Lung microvascular endothelial cell (primary cell): ENCODE results near the gene CCDC124. TPM values are rescaled to one million over a fixed set of nuclear protein-coding genes. Genes with fewer than 3 reads are reported as not detected.
"Not testable (repeated sequence)": the region's sequence is repeated elsewhere in the genome, so short reads cannot be mapped to it uniquely, and the experiment has no call there.

Experiments used
- DNase-seq, 2 donors: peaks; one replicate each; pipeline versions ENCODE4 v3.0.0 to v3.0.0-alpha.2; 2010; ENCODE audit warnings: low read depth in 2 of 2
- total RNA-seq: library from RNA; depleted of rRNA; stranded (reverse); fragments of >200 nt; gene quantifications from 2 replicates; pipeline ENCODE4 v1.2.1, GENCODE V29; 2014

The CCDC124 gene, protein sequence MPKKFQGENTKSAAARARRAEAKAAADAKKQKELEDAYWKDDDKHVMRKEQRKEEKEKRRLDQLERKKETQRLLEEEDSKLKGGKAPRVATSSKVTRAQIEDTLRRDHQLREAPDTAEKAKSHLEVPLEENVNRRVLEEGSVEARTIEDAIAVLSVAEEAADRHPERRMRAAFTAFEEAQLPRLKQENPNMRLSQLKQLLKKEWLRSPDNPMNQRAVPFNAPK
- total RNA-seq: 29.0 and 33.1 TPM in 2 replicates

DNA sequence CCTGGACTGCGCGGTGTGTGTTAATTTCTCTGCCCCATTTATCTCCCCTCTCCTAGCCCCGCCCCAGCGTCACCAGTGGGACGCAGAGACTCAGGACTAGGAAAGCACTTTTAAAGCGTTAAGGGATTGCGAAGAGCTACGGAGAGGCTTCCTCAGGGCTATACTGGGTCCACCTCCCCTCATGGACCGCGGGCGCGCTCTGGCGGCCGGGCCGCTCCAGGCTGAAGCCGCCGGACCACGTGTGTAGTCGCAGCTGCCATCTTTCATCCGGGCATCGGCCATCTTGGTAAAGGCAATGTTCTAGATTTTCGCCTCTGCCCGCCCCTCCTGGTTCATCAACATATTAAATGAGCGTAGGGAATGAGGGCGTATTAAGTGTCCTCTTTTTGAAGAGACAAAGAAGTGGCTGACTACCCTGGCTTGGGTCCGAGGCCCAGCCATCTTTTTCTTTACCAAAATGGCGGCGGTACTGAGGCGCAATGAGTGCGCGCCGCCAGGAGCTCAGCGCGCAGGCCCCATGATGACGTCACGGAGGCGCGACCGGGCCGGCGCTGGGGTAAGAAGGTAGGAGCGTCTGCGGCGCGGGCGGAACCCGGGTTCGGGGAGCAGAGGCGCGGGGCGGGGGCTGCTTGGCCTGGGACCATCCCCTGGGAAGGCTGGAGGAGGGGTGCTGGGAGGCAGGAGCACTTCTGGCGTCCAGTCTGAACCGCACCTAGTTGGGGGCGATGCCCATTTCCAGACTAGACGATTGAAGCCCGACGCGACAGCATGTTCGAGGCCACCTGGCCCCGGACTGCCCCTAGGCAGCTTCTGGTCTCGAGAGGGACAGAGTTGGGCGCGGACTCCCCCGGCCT is at the start of gene CCDC124:
CCDC124 (plus strand) TSS at position 531 of the 854 bp plus-strand sequence. CDS start 3,406 bp downstream, outside the sequence.
- peak; percentile 92 to 95 for DNase-seq

DNA sequence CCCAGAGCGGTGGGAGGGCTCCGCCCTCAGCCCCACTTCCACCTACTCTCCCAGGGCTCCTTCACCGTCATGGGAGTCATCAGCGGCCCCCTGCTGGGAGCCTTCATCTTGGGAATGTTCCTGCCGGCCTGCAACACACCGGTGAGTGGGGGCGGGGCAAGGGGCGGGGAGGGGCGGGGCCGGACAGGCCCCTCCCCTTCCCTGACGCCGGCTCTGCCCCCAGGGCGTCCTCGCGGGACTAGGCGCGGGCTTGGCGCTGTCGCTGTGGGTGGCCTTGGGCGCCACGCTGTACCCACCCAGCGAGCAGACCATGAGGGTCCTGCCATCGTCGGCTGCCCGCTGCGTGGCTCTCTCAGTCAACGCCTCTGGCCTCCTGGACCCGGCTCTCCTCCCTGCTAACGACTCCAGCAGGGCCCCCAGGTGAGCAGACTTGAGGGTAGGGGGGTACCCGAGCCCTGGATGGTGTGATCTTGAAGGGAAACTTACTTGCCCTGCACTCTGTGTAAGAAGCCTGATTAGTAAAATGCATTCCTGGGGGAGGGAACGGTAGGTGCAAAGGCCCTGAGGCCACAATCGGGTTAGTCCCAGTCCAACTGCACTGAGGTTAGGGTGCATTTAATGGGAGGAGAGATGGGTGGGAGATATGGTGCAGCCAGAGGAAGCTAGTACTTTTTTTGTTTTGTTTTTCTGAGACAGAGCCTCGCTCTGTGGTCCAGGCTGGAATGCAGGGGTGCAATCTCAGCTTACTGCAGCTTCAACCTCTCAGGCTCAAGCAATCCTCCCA is 49.0 kb upstream of the CCDC124 start:
- no peak for DNase-seq

DNA sequence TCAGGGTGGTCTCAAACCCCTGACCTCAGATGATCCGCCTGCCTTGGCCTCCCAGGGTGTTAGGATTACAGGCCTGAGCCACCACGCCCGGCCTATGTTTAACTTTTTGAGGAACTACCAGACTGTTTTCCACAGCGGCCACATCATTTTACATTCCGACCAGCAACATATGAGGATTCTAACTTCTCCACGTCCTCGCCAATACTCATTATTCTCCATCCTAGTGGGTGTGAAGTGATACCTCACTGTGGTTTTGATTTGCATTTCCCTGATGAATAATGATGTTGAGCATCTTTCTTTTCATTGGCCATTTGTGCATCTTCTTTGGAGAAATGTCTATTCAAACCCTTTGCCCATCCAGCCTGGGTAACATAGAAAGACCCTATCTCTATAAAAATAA is 46.3 kb upstream of the CCDC124 start:
- no peak for DNase-seq

DNA sequence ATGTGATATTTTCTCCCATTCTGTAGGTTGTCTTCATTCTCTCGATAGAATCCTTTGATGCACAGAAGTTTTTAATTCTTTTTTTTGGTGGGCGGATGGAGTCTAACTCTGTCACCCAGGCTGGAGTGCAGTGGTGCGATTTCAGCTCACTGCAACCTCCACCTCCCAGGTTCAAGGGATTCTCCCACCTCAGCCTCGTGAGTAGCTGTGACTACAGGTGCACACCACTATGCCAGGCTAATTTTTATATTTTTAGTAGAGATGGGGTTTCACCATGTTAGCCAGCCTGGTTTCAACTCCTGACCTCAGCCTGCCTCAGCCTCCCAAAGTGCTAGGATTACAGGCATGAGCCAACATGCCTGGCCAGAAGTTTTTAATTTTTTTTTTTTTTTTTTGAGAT is 45.6 kb upstream of the CCDC124 start:
- not testable (repeated sequence) for DNase-seq

DNA sequence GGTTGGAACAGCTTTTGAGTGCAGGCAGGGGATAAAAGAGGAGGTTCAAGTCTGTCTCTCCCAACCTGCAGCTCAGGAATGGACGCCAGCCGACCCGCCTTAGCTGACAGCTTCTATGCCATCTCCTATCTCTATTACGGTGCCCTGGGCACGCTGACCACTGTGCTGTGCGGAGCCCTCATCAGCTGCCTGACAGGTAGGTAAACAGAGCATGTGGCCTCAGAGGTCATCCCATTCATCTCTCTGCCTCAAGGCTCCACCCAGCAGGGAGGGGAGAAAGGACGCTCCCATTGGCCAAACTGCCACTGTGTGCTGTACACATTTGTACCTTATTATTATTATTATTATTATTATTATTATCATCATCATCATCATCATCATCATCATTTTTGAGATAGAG is 44.6 kb upstream of the CCDC124 start:
- DNase-seq: no peak

DNA sequence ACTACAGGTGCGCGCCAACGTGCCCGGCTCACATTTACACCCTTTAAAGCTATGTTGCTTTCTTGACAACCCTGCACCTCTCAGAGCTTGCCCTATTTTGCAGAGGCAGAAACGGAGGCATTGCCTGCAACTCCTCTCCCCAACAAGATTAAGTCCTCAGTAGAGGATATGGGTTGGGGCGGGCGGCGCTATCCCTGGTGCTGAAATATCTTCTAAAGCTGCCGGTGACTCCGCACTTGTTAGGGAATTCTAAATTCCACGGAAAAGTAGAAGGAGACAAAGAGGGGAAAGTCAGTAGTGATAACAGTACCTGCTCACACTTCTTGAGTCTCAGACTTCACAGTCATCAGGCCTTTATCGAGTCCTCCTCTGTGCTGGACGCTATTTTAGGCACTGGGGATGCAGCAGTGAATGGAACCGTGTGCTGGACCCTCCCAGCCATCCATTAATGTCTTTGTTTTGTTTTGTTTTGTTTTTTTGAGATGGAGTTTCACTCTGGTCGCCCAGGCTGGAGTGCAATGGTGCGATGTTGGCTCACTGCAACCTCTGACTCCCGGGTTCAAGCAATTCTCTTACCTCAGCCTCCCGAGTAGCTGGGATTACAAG is 43.1 kb upstream of the CCDC124 start:
- peak; percentile 57 to 60 for DNase-seq

DNA sequence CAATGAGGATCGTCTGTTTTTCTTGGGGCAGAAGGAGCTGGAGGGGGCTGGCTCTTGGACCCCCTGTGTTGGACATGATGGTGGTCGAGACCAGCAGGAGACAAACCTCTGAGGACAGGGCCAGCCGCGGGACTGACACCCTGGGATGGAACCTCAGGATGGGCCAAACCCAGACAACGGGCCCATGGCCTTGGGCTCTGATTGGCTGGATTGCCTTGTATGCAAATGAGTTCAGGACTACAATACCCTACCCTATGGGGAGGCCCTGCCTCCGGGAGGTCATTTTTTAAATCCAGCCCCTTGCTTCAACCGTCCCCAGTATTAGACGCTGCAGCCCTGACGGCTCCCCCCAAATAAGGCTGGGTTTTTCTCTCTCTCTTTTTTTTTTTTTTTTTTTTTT is 39.0 kb upstream of the CCDC124 start:
- no peak for DNase-seq

DNA sequence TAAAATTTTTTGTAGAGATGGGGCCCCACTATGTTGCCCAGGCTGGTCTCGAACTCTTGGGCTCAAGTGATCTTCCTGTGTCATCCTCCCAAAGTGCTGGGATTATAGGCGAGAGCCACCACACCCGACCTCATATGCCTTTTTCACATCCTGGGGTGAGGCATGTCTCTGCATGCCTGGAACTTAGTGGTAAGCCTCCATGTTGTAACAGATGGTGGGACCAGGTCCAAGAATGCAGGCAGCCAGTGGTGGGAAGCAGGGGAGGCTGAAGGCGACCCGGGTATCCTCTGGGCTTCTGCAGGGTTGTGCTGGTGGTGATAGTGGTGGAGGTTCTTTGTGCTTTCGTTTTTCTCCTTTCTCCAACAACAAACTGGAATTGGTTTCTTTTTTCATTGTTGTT is 30.1 kb upstream of the CCDC124 start:
- peak in 1 of 2 donors; percentile 34 for DNase-seq

DNA sequence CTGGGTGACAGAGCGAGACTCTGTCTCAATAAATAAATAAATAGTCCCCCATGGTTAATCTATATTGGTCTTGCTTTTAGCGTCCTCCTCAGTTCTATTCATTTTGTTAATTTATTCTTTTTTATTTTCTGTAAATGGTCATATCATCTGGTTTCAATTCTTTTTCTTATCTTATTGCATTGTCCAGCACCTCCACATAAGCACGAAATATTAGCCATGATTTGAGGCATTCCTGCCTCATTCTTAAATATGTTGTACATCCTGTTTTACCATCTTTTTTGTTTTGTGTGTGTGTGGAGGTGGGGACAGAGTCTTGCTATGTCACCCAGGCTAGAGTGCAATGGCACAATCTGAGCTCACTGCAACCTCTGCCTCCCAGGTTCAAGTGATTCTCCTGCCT is 24.6 kb upstream of the CCDC124 start:
- no peak for DNase-seq

DNA sequence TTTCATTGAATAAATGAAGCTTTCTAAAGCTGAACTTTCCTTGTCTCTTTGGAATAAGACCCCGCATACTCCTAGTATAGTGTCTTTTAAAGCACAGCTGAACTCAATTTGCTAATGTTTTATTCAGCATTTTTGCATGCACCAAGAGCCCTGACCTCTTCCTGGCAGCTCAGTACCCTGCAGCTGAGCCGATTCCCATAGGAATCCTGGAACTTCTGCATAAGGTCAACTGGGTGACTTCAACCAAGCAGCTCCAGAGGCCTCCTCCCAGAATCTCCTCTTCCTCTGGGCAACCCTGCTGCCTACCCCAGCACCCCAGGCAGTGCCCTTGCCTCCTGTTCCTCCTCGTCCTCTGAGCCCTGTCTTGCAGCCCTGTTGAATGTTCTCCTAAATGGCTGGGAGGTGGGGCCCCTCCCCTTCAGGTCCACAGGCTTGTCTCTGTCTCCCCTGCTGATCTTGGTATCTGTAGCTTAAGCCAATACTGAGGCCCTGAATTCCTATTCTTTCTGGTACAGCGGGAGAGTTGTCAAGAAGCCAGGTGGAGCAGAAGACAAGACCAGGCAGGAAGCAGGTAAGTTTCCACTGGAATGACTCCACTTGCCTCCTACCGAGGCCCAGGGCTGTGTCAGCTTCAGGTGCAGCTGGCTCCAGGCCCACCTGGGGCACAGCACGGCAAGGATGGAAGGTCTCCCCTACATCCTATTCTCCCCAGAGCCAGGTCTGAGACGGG is 23.6 kb upstream of the CCDC124 start:
- DNase-seq: no peak

DNA sequence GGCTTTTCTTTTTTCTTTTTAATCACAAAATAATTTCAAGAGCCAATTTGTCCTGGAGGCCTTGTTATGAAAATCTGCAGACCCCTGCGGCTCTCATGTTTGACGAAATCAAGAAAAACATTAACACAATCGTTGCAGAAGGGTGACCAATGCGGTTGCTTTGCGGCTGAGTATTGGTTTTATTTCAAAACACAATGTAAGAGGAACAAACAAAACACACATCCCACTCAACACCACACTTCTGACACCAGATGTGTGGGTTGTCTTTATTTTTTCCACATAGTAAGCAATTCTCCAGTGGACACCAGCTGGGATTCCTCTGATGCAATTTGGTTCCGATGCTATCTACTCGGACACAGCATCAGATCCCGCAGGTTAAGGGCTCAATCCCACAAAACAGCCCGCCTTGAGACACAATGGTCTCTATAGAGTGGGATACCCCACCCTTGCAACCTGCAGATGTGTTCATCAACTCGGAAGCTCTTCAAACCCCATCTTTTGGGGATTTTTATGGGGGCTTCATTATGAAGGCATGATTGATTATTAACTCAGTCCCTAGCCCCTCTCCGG is 21.9 kb upstream of the CCDC124 start:
- DNase-seq: no peak

DNA sequence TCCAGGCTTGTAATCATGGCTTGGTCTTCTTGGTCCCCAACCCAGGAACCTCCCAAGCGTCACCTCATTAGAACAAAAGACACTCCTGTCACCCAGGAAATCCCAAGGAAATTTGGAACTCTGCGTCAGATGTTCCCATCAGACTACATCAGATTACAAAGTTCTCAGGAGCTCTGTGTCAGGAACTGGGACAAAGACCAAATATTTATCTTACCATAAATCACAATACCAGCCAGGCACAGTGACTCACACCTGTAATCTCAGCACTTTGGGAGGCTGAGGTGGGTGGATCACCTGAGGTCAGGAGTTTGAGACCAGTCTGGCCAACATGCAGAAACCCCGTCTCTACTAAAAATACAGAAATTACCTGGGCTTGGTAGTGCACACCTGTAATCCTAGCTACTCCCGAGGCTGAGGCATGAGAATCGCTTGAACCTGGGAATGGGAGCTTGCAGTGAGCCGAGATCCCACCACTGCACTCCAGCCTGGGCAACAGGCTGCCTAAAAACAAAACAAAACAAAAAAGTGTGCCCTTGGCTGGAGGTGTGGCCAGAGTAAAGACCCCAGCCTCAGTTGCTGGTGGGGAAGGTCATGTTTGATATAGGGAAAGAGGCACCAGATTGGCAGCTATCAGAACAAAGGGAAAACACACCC is 16.7 kb upstream of the CCDC124 start:
- no peak for DNase-seq

DNA sequence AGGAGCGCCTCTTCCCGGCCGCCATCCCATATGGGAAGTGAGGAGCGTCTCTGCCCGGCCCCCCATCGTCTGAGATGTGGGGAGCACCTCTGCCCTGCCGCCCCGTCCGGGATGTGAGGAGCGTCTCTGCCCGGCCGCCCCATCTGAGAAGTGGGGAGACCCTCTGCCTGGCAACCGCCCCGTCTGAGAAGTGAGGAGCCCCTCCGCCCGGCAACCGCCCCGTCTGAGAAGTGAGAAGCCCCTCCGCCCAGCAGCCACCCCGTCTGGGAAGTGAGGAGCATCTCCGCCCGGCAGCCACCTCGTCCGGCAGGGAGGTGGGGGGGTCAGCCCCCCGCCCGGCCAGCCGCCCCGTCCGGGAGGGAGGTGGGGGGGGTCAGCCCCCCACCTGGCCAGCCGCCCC is 14.7 kb upstream of the CCDC124 start:
- not testable (repeated sequence) for DNase-seq

DNA sequence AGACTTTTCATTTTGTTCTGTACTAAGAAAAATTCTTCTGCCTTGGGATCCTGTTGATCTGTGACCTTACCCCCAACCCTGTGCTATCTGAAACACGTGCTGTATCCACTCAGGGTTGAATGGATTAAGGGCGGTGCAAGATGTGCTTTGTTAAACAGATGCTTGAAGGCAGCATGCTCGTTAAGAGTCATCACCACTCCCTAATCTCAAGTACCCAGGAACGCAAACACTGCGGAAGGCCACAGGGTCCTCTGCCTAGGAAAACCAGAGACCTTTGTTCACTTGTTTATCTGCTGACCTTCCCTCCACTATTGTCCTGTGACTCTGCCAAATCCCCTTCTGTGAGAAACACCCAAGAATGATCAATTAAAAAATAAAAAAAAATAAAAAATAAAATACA is 13.7 kb upstream of the CCDC124 start:
- DNase-seq: not testable (repeated sequence)

DNA sequence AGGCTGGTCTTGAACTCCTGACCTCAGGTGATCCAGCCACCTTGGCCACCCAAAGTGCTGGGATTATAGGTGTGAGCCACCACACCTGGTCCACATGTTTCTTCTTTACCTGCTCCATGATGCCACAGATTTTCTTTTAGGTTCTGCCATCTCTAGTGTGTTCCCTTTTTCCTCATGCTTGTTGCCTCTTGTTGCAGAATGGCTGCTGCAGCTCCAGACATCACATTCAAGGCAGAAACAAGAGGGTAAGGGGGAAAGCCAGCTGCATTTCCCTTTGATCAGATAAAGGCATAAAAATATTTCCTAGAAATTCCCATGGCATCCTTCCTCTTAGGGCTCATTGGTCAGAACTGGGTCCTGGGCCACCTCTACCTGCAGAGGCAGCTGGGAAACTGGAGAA is 12.3 kb upstream of the CCDC124 start:
- DNase-seq: no peak

DNA sequence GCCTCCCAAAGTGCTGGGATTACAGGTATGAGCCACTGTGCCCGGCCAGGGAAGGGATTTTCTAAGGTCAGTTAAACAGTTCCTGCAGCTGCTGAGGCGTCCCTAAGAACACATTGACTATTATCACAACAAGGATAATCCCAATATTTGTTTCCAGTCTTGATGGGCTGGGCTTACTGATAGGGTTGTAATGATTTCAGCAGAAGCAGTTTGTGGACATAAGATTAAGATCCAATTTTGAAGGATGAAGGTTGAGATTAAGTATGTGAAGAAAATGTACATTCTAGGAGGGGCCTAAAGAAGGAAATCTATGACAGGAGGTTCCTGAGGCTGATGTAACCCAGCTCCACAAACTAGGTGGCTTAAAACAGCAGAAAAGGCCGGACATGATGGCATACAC is 10.7 kb upstream of the CCDC124 start:
- no peak for DNase-seq

DNA sequence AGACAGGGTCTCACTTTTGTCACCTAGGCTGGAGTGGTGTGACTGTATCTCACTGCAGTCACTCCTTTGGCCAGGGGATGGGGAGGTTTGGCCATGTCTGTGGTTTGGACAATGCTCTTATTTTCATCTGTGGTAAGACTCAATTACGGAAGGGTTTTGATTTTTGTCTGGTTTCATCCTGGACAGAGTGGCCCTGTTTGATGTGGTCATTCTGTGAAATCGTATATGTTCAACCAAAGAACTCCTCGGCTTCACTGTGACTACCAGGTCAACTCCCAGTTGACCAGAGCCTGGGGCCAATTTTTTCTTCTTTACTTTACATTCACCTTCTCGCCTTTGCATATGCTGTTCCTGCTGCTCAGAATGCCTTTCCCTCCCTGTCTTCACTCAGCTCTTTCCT is 6.8 kb upstream of the CCDC124 start:
- no peak for DNase-seq

DNA sequence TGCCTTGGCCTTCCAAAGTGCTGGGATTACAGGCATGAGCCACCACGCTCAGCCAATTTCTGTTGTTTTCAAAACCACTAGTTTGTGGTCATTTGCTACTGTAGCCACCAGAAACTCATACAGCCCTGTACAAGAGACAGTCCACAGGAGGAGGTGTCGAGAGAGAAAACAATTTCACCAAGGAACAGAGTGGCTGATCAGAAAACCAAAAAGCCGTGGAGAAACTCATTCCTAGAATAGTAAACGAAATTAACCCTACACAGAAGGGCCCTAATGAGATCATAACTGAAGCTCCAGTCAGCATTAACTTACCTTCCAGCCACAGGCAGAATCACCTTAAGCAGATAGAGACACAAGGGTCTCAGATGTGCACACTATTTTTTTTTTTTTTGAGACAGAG is 3.8 kb upstream of the CCDC124 start:
- no peak for DNase-seq

DNA sequence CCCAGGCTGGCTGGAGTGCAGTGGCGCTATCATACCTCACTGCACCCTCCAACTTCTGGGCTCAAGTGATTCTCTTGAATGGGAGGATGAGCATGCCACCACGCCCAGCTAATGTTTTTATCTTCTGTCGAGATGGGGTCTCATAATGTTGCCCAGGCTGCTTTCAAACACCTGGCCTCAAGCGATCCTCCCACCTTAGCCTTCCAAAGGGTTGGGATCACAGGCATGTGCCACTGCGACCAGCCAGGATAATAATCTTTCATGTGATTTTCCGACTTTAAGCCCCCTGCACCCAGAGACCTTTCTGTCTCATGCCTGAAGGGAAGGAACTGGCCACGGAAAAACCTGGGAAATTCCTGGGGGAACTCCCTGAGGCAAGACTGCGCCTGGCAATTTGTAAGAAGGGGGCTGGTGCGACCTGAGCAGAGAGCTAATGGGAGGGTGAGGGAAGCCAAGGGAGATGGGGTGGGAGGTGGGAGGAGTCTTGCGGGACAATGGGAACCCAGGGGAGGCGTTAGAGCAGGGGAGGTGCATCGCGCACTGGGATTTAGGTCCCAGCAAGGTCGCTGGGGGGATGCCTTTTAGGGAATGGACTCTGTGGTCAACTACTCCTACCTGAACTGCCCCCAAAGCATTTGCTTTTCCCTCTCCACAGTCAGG is 1.2 kb upstream of the CCDC124 start:
- no peak for DNase-seq
